NCI-H2029 treated with DMSO at 0.1 percent for 48 hours (cell line): Measurements from ENCODE around the gene TSHR.
A peak's percentile ranks its signal among the peaks of the same experiment; 100 is the strongest.
"Not testable (repeated sequence)": the region's sequence is repeated elsewhere in the genome, so short reads cannot be mapped to it uniquely, and the experiment has no call there.

Experiments used
- DNase-seq: peaks from one replicate; lab custom pipeline; 2025; lab: John Stamatoyannopoulos, UW

The TSHR gene

GRCh38 chr14:80951491-80951890 lies 3.9 kb upstream of the TSHR start:
- no peak for DNase-seq

GRCh38 chr14:80953211-80953610 lies 2.2 kb upstream of the TSHR start:
- not testable (repeated sequence) for DNase-seq

- peak; percentile 1 for DNase-seq
Measured at GRCh38 chr14:80954687-80955299, 628 bp upstream of the TSHR start.

- no peak for DNase-seq
Measured at GRCh38 chr14:80956102-80956501, 681 bp downstream of the TSHR start.

GRCh38 chr14:80956922-80957321 lies 1.5 kb downstream of the TSHR start:
- no peak for DNase-seq

GRCh38 chr14:80957613-80958012 lies 2.2 kb downstream of the TSHR start:
- DNase-seq = no peak

GRCh38 chr14:80958226-80958625 lies 2.8 kb downstream of the TSHR start:
- DNase-seq = no peak

- no peak for DNase-seq
Measured at GRCh38 chr14:80958939-80959338, 3.5 kb downstream of the TSHR start.

- DNase-seq = no peak
Measured at GRCh38 chr14:80959496-80959895, 4.1 kb downstream of the TSHR start.

GRCh38 chr14:80965037-80965436 lies 9.6 kb downstream of the TSHR start:
- DNase-seq = no peak

GRCh38 chr14:80973931-80974641 lies 18.7 kb downstream of the TSHR start:
- no peak for DNase-seq

GRCh38 chr14:80974679-80975078 lies 19.3 kb downstream of the TSHR start:
- DNase-seq = no peak

GRCh38 chr14:80977221-80977620 lies 21.8 kb downstream of the TSHR start:
- no peak for DNase-seq

GRCh38 chr14:80978403-80978802 lies 23.0 kb downstream of the TSHR start:
- no peak for DNase-seq

GRCh38 chr14:80979951-80980350 lies 24.5 kb downstream of the TSHR start:
- DNase-seq = no peak

GRCh38 chr14:80981156-80981555 lies 25.7 kb downstream of the TSHR start:
- no peak for DNase-seq

GRCh38 chr14:80981673-80982072 lies 26.3 kb downstream of the TSHR start:
- no peak for DNase-seq

GRCh38 chr14:80982711-80983110 lies 27.3 kb downstream of the TSHR start:
- DNase-seq = no peak

GRCh38 chr14:80987235-80988032 lies 32.0 kb downstream of the TSHR start:
- no peak for DNase-seq

GRCh38 chr14:80988192-80988591 lies 32.8 kb downstream of the TSHR start:
- DNase-seq = no peak

- no peak for DNase-seq
Measured at GRCh38 chr14:80988735-80989429, 33.5 kb downstream of the TSHR start.

GRCh38 chr14:80992580-80992979 lies 37.2 kb downstream of the TSHR start:
- DNase-seq = no peak
